HG02885 (cell line): Measurements from ENCODE around the gene NPM3.

Experiments used
- ATAC-seq: cut with Tn5 transposase; IDR thresholded peaks from one replicate; pipeline ENCODE4 v1.9.1; 2021; ENCODE audit warnings: mild to moderate bottlenecking; ENCODE audit not compliant: unreplicated experiment, poor library complexity

Gene NPM3

GRCh38 chr10:101775273-101776160, 7.7 kb downstream of the NPM3 start, which contains the start of gene FGF8:
Gene FGF8, minus strand, starts transcription at chr10:101776114. Its CDS starts 214 bp downstream, at chr10:101775900.
- ATAC-seq, result no peak

- ATAC-seq, result no peak
These were observed 8.5 kb downstream of the NPM3 start for GRCh38 chr10:101774589-101775272.

- ATAC-seq, result no peak
These were observed 9.2 kb downstream of the NPM3 start for GRCh38 chr10:101773923-101774588.

GRCh38 chr10:101772895-101773761, 10.1 kb downstream of the NPM3 start:
- ATAC-seq, result no peak

- ATAC-seq, result no peak
These were observed 11.0 kb downstream of the NPM3 start for GRCh38 chr10:101772017-101772894.

- ATAC-seq, result no peak
These were observed 11.9 kb downstream of the NPM3 start for GRCh38 chr10:101771380-101771779.

GRCh38 chr10:101770331-101771215, 12.7 kb downstream of the NPM3 start:
- ATAC-seq, result no peak

GRCh38 chr10:101769541-101770180, 13.6 kb downstream of the NPM3 start:
- no peak for ATAC-seq

GRCh38 chr10:101768791-101769170, 14.5 kb downstream of the NPM3 start:
- ATAC-seq, result no peak

GRCh38 chr10:101767966-101768790, 15.1 kb downstream of the NPM3 start:
- no peak for ATAC-seq

GRCh38 chr10:101767600-101767945, 15.7 kb downstream of the NPM3 start:
- no peak for ATAC-seq

- no peak for ATAC-seq
These were observed 16.3 kb downstream of the NPM3 start for GRCh38 chr10:101766753-101767599.

- ATAC-seq, result no peak
These were observed 16.9 kb downstream of the NPM3 start for GRCh38 chr10:101766306-101766705.

- no peak for ATAC-seq
These were observed 20.0 kb downstream of the NPM3 start for GRCh38 chr10:101763141-101763846.

GRCh38 chr10:101762736-101763135, 20.5 kb downstream of the NPM3 start:
- ATAC-seq, result no peak
